ENCODE data around the gene ANKRD61. TPM values are rescaled to one million over a fixed set of nuclear protein-coding genes. Genes with fewer than 3 reads are reported as not detected.

The ANKRD61 gene
- polyA plus RNA-seq, 1 donor from 2014 or later: not detected

GRCh38 chr7:5997210-5997808 is 33.9 kb upstream of the ANKRD61 start:
- H3K4me3 ChIP-seq (ENCODE audit: low read length): no peak overlapping the region
- no peaks in the 10 kb centered on the region for H3K36me3 ChIP-seq (ENCODE audit: insufficient read depth, low read length)
- no peak overlapping the region for H3K4me2 ChIP-seq (ENCODE audit: low read length)
- no peaks in the 10 kb centered on the region for H3F3A ChIP-seq (ENCODE audit: insufficient read depth, low read length, poor library complexity, severe bottlenecking)
- no peaks in the 10 kb centered on the region for H3K79me2 ChIP-seq (replicated peaks; ENCODE audit: insufficient read depth, low read length)
- H2AFZ ChIP-seq (ENCODE audit: low read depth, low read length): no peak overlapping the region
- no peaks in the 10 kb centered on the region for H3K9me2 ChIP-seq (ENCODE audit: insufficient read depth, low read length)
- H3K9me3 ChIP-seq (ENCODE audit: low read length): no peaks in the 10 kb centered on the region
- no peaks in the 10 kb centered on the region for H4K20me1 ChIP-seq (ENCODE audit: insufficient read depth)
- no peaks in the 10 kb centered on the region for H3K27me3 ChIP-seq (ENCODE audit: insufficient read depth, low read depth, low read length)
- H3K27ac ChIP-seq (ENCODE audit: low read length): no peak overlapping the region
- TF ChIP-seq MXI1 (conservative IDR thresholded peaks at IDR 0.05; ENCODE audit: poor library complexity, severe bottlenecking): no peak
- peak; percentile 78 for TF ChIP-seq CTCF (IDR thresholded peaks at IDR 0.05; ENCODE audit: poor library complexity, severe bottlenecking)
- TF ChIP-seq EP300 (conservative IDR thresholded peaks at IDR 0.05; ENCODE audit: poor library complexity, severe bottlenecking): no peak
- TF ChIP-seq RAD21 (conservative IDR thresholded peaks at IDR 0.05): peak; percentile 80
- TF ChIP-seq REST (IDR thresholded peaks at IDR 0.05; ENCODE audit: borderline replicate concordance): no peak
- no peak for TF ChIP-seq EZH2 (IDR thresholded peaks at IDR 0.05; ENCODE audit: borderline replicate concordance, insufficient read depth, low read length, poor library complexity, severe bottlenecking)
- TF ChIP-seq SMC3 (conservative IDR thresholded peaks at IDR 0.05; ENCODE audit: poor library complexity): peak; percentile 71
- TF ChIP-seq POLR2AphosphoS5 (IDR thresholded peaks at IDR 0.05): no peak
- no peak for TF ChIP-seq TAF1 (IDR thresholded peaks at IDR 0.05; ENCODE audit: low read depth)
- H3K9ac ChIP-seq (ENCODE audit: low read length): no peak overlapping the region

- no peak overlapping the region for H3K27ac ChIP-seq (ENCODE audit: low read length)
- H3K9me2 ChIP-seq (ENCODE audit: insufficient read depth, low read length): no peaks in the 10 kb centered on the region
- no peaks in the 10 kb centered on the region for H4K20me1 ChIP-seq (ENCODE audit: insufficient read depth)
- no peaks in the 10 kb centered on the region for H3F3A ChIP-seq (ENCODE audit: insufficient read depth, low read length, poor library complexity, severe bottlenecking)
- no peak overlapping the region for H2AFZ ChIP-seq (ENCODE audit: low read depth, low read length)
- TF ChIP-seq EP300 (conservative IDR thresholded peaks at IDR 0.05; ENCODE audit: poor library complexity, severe bottlenecking) (no peak), REST (IDR thresholded peaks at IDR 0.05; ENCODE audit: borderline replicate concordance) (no peak), SMC3 (conservative IDR thresholded peaks at IDR 0.05; ENCODE audit: poor library complexity) (no peak), RAD21 (conservative IDR thresholded peaks at IDR 0.05) (no peak), TAF1 (IDR thresholded peaks at IDR 0.05; ENCODE audit: low read depth) (no peak), MXI1 (conservative IDR thresholded peaks at IDR 0.05; ENCODE audit: poor library complexity, severe bottlenecking) (no peak), POLR2AphosphoS5 (IDR thresholded peaks at IDR 0.05) (no peak), CTCF (IDR thresholded peaks at IDR 0.05; ENCODE audit: poor library complexity, severe bottlenecking) (no peak), EZH2 (IDR thresholded peaks at IDR 0.05; ENCODE audit: borderline replicate concordance, insufficient read depth, low read length, poor library complexity, severe bottlenecking) (no peak)
- H3K4me2 ChIP-seq (ENCODE audit: low read length): no peak overlapping the region
- H3K36me3 ChIP-seq (ENCODE audit: insufficient read depth, low read length): no peaks in the 10 kb centered on the region
- H3K9ac ChIP-seq (ENCODE audit: low read length): no peak overlapping the region
- no peaks in the 10 kb centered on the region for H3K27me3 ChIP-seq (ENCODE audit: insufficient read depth, low read depth, low read length)
- H3K79me2 ChIP-seq (replicated peaks; ENCODE audit: insufficient read depth, low read length): peaks cover 10% of the 10 kb centered on the region
- H3K4me3 ChIP-seq (ENCODE audit: low read length): no peak overlapping the region
- no peaks in the 10 kb centered on the region for H3K9me3 ChIP-seq (ENCODE audit: low read length)
These were observed 23.8 kb upstream of the ANKRD61 start for GRCh38 chr7:6007386-6007785.
